GM12878 (cell line): ENCODE data around the gene MTX1. TPM values are rescaled to one million over a fixed set of nuclear protein-coding genes. Genes with fewer than 3 reads are reported as not detected.

Experiments
- BACH1 ChIP-seq: fragments of 450-650 bp; IDR thresholded peaks from 2 replicates; pipeline ENCODE4 v1.6.1; 2017; ENCODE audit warnings: mild to moderate bottlenecking, borderline replicate concordance
- BCL11A ChIP-seq: IDR thresholded peaks from 2 replicates; pipeline ENCODE4 v1.6.1; 2011; ENCODE audit warnings: low read depth, low read length
- CBFB ChIP-seq: IDR thresholded peaks from 2 replicates; pipeline ENCODE4 v1.6.1; 2016; ENCODE audit warnings: antibody characterized with exemption, low read depth
- CBX3 ChIP-seq: fragments of 200-600 bp; sonication (generic); IDR thresholded peaks from 2 replicates; pipeline ENCODE4 v1.6.1; 2016; ENCODE audit warnings: low read depth, borderline replicate concordance
- CEBPZ ChIP-seq: fragments of 150-350 bp; IDR thresholded peaks from 2 replicates; pipeline ENCODE4 v1.6.1; 2016; ENCODE audit warnings: low read depth, low read length
- CTCF ChIP-seq, 3 experiments: IDR thresholded peaks in 2 of 3; conservative IDR thresholded peaks in 1 of 3; 2 replicates each; pipeline ENCODE4 v1.5.1; 2011; ENCODE audit warnings: low read depth in 3 of 3, low read length in 3 of 3, mild to moderate bottlenecking in 3 of 3, control low read depth in 2 of 3, moderate library complexity in 2 of 3, inconsistent platforms in 1 of 3, mixed read lengths in 1 of 3; ENCODE audit not compliant: control insufficient read depth in 2 of 3, insufficient read depth in 1 of 3; ENCODE audit errors: extremely low read depth in 1 of 3
- HDAC2 ChIP-seq: fragments of 200-600 bp; sonication (generic); IDR thresholded peaks from 2 replicates; pipeline ENCODE4 v1.6.1; 2017
- HDGF ChIP-seq: fragments of 450-650 bp; IDR thresholded peaks from 2 replicates; pipeline ENCODE4 v1.6.1; 2016; ENCODE audit warnings: antibody characterized with exemption
- NFIC ChIP-seq: IDR thresholded peaks from 2 replicates; pipeline ENCODE4 v1.6.1; 2012; ENCODE audit warnings: low read depth, mild to moderate bottlenecking, inconsistent platforms, low read length, moderate library complexity
- NFYA ChIP-seq: IDR thresholded peaks from 2 replicates; pipeline ENCODE4 v1.6.1; 2011; ENCODE audit warnings: low read depth, mild to moderate bottlenecking, low read length, improper control_type of control experiment, borderline replicate concordance
- NFYB ChIP-seq: IDR thresholded peaks from 2 replicates; pipeline ENCODE4 v1.6.1; 2011; ENCODE audit warnings: low read depth, mild to moderate bottlenecking, low read length, improper control_type of control experiment, moderate library complexity; ENCODE audit not compliant: insufficient read depth
- SMC3 ChIP-seq: IDR thresholded peaks from 2 replicates; pipeline ENCODE4 v1.6.1; 2011; ENCODE audit warnings: low read length, improper control_type of control experiment, borderline replicate concordance
- SREBF2 ChIP-seq: IDR thresholded peaks from 2 replicates; pipeline ENCODE4 v1.6.1; 2012; ENCODE audit warnings: mild to moderate bottlenecking, low read length
- TCF12 ChIP-seq: IDR thresholded peaks from 2 replicates; pipeline ENCODE4 v1.6.1; 2011; ENCODE audit warnings: low read depth, mild to moderate bottlenecking, low read length
- YY1 ChIP-seq: IDR thresholded peaks from 2 replicates; pipeline ENCODE4 v1.6.1; 2011; ENCODE audit warnings: low read depth, mild to moderate bottlenecking, low read length
- polyA plus RNA-seq, 11 experiments: library from polyadenylated mRNA; depleted of rRNA in 4 of 11; unstranded in 6 of 11; stranded (reverse) in 5 of 11; fragments of >200 nt; fragmentation: Nextera tagmentation in 4 of 11; fragmentation: Illumina TruSeq in 1 of 11; extraction: Ambion mirVana in 4 of 11; extraction: Trizol in 1 of 11; gene quantifications; 1 replicate in 1 of 11; 2 replicates in 10 of 11; pipeline versions ENCODE4 v1.2.1 to v1.2.3, GENCODE V29; 2011 to 2016; ENCODE audit warnings: inconsistent platforms in 2 of 11, missing spikeins in 2 of 11, low read depth in 1 of 11
- total RNA-seq, 4 experiments: library from RNA; depleted of rRNA in 3 of 4; stranded (reverse); fragments of >200 nt in 3 of 4; fragmentation: Illumina TruSeq in 1 of 4; extraction: Trizol in 1 of 4; gene quantifications; 2 replicates each; pipeline versions ENCODE4 v1.2.1 to v1.2.3, GENCODE V29; 2013 to 2021
- TF ChIP-seq, protein P1 (sequence below): fragments of 450-650 bp; formaldehyde crosslinking; IDR thresholded peaks from 2 replicates; pipeline ENCODE4 v1.4.0; 2020; ENCODE audit warnings: mild to moderate bottlenecking, moderate library complexity
- TF ChIP-seq, protein P2 (sequence below): fragments of 450-650 bp; IDR thresholded peaks from 2 replicates; pipeline ENCODE4 v1.6.1; 2017; ENCODE audit warnings: mild to moderate bottlenecking, moderate library complexity

Gene MTX1
- total and polyA plus RNA-seq, 10 of the 15 experiments (the other 5 are each of a cell fraction or from before 2014, with no cell fraction given): 15.8 to 92.0 (median 49.1) TPM

- TF ChIP-seq CEBPZ: no peak
- TF ChIP-seq SMC3: 0 out of 2 replicates have a peak, but pooled peaks have one; percentile 27
- no peak for TF ChIP-seq CBX3
- no peak for TF ChIP-seq BCL11A
- no peak for TF ChIP-seq HDAC2
- TF ChIP-seq, protein P1, sequence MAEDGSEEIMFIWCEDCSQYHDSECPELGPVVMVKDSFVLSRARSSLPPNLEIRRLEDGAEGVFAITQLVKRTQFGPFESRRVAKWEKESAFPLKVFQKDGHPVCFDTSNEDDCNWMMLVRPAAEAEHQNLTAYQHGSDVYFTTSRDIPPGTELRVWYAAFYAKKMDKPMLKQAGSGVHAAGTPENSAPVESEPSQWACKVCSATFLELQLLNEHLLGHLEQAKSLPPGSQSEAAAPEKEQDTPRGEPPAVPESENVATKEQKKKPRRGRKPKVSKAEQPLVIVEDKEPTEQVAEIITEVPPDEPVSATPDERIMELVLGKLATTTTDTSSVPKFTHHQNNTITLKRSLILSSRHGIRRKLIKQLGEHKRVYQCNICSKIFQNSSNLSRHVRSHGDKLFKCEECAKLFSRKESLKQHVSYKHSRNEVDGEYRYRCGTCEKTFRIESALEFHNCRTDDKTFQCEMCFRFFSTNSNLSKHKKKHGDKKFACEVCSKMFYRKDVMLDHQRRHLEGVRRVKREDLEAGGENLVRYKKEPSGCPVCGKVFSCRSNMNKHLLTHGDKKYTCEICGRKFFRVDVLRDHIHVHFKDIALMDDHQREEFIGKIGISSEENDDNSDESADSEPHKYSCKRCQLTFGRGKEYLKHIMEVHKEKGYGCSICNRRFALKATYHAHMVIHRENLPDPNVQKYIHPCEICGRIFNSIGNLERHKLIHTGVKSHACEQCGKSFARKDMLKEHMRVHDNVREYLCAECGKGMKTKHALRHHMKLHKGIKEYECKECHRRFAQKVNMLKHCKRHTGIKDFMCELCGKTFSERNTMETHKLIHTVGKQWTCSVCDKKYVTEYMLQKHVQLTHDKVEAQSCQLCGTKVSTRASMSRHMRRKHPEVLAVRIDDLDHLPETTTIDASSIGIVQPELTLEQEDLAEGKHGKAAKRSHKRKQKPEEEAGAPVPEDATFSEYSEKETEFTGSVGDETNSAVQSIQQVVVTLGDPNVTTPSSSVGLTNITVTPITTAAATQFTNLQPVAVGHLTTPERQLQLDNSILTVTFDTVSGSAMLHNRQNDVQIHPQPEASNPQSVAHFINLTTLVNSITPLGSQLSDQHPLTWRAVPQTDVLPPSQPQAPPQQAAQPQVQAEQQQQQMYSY (CRISPR knock-in tag): no peak
- peak; percentile 96 to 99 (median 99); a peak in 5 of 6 replicates for TF ChIP-seq CTCF (IDR thresholded peaks at IDR 0.05 in 2 of 3, conservative IDR thresholded peaks at IDR 0.05 in 1 of 3; ENCODE audit: control insufficient read depth in 2 of 3, extremely low read depth in 1 of 3, insufficient read depth in 1 of 3, low read depth in 3 of 3, low read length in 3 of 3)
- TF ChIP-seq HDGF: no peak; the same call in 1 of the 2 replicates
- TF ChIP-seq, protein P2, sequence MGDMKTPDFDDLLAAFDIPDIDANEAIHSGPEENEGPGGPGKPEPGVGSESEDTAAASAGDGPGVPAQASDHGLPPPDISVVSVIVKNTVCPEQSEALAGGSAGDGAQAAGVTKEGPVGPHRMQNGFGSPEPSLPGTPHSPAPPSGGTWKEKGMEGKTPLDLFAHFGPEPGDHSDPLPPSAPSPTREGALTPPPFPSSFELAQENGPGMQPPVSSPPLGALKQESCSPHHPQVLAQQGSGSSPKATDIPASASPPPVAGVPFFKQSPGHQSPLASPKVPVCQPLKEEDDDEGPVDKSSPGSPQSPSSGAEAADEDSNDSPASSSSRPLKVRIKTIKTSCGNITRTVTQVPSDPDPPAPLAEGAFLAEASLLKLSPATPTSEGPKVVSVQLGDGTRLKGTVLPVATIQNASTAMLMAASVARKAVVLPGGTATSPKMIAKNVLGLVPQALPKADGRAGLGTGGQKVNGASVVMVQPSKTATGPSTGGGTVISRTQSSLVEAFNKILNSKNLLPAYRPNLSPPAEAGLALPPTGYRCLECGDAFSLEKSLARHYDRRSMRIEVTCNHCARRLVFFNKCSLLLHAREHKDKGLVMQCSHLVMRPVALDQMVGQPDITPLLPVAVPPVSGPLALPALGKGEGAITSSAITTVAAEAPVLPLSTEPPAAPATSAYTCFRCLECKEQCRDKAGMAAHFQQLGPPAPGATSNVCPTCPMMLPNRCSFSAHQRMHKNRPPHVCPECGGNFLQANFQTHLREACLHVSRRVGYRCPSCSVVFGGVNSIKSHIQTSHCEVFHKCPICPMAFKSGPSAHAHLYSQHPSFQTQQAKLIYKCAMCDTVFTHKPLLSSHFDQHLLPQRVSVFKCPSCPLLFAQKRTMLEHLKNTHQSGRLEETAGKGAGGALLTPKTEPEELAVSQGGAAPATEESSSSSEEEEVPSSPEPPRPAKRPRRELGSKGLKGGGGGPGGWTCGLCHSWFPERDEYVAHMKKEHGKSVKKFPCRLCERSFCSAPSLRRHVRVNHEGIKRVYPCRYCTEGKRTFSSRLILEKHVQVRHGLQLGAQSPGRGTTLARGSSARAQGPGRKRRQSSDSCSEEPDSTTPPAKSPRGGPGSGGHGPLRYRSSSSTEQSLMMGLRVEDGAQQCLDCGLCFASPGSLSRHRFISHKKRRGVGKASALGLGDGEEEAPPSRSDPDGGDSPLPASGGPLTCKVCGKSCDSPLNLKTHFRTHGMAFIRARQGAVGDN: peak; percentile 69
- TF ChIP-seq YY1: peak; percentile 70
- no peak for TF ChIP-seq SREBF2
- TF ChIP-seq TCF12: no peak; the same call in 1 of the 2 replicates
- no peak for TF ChIP-seq NFYB
- no peak for TF ChIP-seq NFIC
- no peak; the same call in none of the 2 replicates for TF ChIP-seq BACH1
- no peak for TF ChIP-seq NFYA
- TF ChIP-seq CBFB: peak; percentile 89
Observed at GRCh38 chr1:155172732-155173477, 35.6 kb upstream of the MTX1 start, which contains the start of gene KRTCAP2 (continued).
